GM19193 (cell line): ENCODE data around the gene TNPO2.

ENCODE experiments used
- POLR2A ChIP-seq: IDR thresholded peaks from 4 replicates; pipeline ENCODE4 v1.6.1; 2011; ENCODE audit not compliant: insufficient read depth, insufficient read length; ENCODE audit errors: extremely low read depth

TNPO2 gene

GRCh38 chr19:12751635-12752034 lies 27.9 kb upstream of the TNPO2 start, which contains the start of gene BEST2:
TSS of gene BEST2 (plus strand) at chr19:12751791. CDS start at chr19:12752593, 802 bp downstream.
- no peak for TF ChIP-seq POLR2A

GRCh38 chr19:12750851-12751250 lies 27.1 kb upstream of the TNPO2 start:
- no peak for TF ChIP-seq POLR2A

DNA sequence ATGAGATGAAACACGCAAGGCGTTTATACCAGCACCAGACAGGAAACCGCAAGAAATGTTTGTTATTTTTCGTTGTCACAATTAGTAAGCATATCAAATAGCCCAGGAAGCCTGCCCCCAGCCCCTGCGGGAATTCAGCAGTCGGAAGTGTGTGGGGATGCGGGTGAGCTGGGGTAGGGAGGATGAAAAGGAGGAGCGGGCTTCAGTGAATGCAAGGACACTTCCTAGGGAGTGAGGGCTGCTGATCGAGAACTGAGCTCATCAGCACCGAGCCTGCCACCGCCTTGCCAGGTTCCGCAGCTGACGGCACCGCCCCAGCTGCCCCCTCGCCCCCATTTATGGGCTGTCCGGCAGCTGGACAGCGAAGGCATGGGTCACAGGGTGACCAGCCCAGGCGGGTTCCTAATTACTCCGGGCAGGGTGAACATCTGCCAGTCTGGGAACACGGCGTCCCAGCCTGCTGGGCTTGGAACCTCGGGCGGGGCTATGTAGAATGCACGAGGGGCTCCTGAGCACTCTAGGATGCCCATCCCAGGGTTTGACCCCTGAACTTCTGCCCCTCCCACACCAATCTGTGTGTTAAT lies 26.3 kb upstream of the TNPO2 start:
- no peak for TF ChIP-seq POLR2A

- TF ChIP-seq POLR2A, result no peak
Observed at GRCh38 chr19:12748489-12748888, 24.8 kb upstream of the TNPO2 start.

- TF ChIP-seq POLR2A, result no peak
Observed at GRCh38 chr19:12745166-12745897, 21.6 kb upstream of the TNPO2 start.

DNA sequence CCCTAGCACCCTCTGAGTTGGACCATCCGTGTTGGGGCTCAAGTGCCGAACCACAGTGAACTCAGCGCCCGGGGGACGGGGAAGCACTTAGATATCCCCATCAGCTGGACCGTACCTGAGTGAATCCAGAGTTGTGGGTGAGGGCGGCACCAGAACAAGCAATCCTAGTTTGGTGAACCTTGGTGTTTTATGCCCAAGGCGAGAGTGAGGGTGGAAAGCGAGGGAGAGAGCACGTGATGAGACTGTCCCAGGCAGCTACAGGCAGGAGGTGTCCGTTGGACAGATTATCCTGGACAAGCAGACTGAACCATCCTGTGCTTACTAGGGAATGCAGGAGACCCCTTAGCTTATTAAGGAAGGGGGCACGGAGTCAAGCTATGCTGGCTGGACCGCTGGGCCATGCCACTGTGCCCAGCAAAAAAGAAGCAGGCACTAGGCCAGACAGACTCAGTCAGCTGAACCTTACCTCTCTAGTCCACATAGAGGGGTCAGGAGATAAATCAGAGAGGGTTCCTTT lies 14.2 kb upstream of the TNPO2 start:
- TF ChIP-seq POLR2A, result no peak

GRCh38 chr19:12736995-12737834 lies 13.5 kb upstream of the TNPO2 start, which contains the start of gene GET3:
TSS of gene GET3 (plus strand) at chr19:12737497. CDS start at chr19:12737506, 9 bp downstream.
- peak; percentile 91 for TF ChIP-seq POLR2A

DNA sequence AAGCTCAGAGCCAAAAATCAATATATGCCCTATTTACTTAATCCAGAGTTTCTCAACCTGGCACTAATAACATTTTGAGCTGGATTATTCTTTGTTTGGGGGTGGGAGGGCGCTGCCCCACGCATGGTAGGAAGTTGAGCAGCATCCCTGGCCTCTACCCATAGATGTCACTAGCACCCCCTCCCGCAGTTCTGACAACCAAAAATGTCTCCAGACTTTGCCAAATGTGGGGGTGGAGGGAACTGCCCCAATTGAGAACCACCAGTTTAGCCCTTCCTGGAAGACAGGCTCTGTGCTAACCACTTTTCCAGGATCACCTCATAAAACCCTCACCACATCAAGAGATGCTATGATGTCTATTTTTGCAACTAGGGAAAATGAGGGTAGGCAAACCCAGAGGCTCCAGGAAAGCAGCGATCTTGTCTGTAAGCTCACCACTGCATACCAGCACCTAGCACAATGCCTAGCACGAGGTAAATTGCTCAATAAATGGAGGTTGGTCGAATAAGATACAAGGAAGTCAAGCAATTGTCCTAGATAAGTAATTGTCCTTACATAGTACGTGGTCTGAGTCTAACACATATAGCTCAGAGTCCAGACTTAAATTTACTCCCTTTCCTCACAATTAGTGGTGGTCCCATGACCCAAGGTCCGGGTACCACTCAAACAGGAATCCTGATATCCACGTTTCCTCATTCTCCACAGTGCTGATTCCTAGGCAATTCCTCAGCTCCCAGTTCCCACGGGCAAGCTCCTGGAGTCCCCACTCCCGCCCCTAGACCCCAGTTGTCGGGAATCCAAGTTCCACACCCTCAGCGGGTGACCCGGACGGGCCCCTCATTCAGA lies 9.9 kb upstream of the TNPO2 start:
- no peak for TF ChIP-seq POLR2A

GRCh38 chr19:12731337-12731736 lies 7.6 kb upstream of the TNPO2 start:
- TF ChIP-seq POLR2A, result no peak

DNA sequence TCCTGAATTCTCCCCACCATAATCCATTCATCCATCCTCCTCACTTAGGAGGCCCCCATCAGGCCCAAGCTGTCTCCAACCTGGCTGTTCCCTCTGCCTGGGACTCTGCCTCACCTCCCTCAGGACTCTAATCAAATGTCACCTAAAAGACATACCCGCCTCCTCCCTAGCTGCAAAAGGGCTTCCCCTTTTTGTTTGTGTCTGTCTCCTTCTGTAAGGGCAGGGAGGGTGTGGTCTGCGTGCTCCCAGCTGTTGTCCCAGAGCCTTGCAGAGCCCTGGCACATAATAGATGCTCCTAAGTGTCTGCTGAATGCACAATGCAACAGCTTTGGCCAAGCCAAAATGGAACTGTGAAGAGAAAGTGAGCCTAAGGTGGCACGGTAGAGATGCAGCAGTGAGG lies 6.3 kb upstream of the TNPO2 start:
- no peak for TF ChIP-seq POLR2A

GRCh38 chr19:12727745-12728433 lies 4.2 kb upstream of the TNPO2 start:
- no peak for TF ChIP-seq POLR2A

- no peak for TF ChIP-seq POLR2A
Observed at GRCh38 chr19:12726988-12727316, 3.2 kb upstream of the TNPO2 start.

- no peak for TF ChIP-seq POLR2A
Observed at GRCh38 chr19:12723381-12723640, 421 bp downstream of the TNPO2 start.
